Lower lobe of right lung (tissue), 2 donors: ENCODE results near the gene RAB19. TPM values are rescaled to one million over a fixed set of nuclear protein-coding genes. Genes with fewer than 3 reads are reported as not detected.
A peak's percentile ranks its signal among the peaks of the same experiment; 100 is the strongest.

ENCODE experiments used
- ATAC-seq, 2 donors: fragments of 200-7000 bp; cut with Tn5 transposase; one replicate each; pipeline ENCODE4 v1.9.1; 2020 to 2022; ENCODE audit warnings: mild to moderate bottlenecking in 2 of 2, moderate library complexity in 2 of 2
- DNase-seq: peaks from one replicate; pipeline ENCODE4 v3.0.0-alpha.2; 2020
- H3K27ac ChIP-seq: fragments of 200-600 bp; one replicate; pipeline ENCODE4 v1.8.0; 2022
- H3K27me3 ChIP-seq: fragments of 200-600 bp; one replicate; pipeline ENCODE4 v1.8.0; 2022; ENCODE audit warnings: low read depth
- H3K36me3 ChIP-seq: fragments of 200-600 bp; one replicate; pipeline ENCODE4 v1.8.0; 2022; ENCODE audit warnings: mild to moderate bottlenecking
- H3K4me1 ChIP-seq: fragments of 200-600 bp; one replicate; pipeline ENCODE4 v1.8.0; 2022
- H3K4me3 ChIP-seq: fragments of 200-600 bp; one replicate; pipeline ENCODE4 v1.8.0; 2022; ENCODE audit warnings: mild to moderate bottlenecking
- H3K9me3 ChIP-seq: fragments of 200-600 bp; one replicate; pipeline ENCODE4 v1.8.0; 2022
- intact Hi-C: fragments of 100-400 bp; cut with DNase I; formaldehyde crosslinking; loops from one replicate; pipeline ENCODE4 v1.11.0; 2022
- total RNA-seq: library from RNA; stranded (reverse); fragmentation: NEBNext Ultra II Directional; extraction: Animal tissue kit (Norgen Biotek cat#: 25700); gene quantifications from one replicate; pipeline ENCODE4 v1.2.1, GENCODE V29; 2021
- TF ChIP-seq, protein P1 (sequence below): fragments of 200-600 bp; IDR thresholded peaks from one replicate; pipeline ENCODE4 v1.8.0; 2022; ENCODE audit warnings: antibody characterized with exemption, mild to moderate bottlenecking
- donor health status: DM: no; HTN: yes; CAD: no; lungs with severe emphysema.

The RAB19 gene
- total RNA-seq, 1 donor from 2014 or later, result 1.7 TPM

DNA sequence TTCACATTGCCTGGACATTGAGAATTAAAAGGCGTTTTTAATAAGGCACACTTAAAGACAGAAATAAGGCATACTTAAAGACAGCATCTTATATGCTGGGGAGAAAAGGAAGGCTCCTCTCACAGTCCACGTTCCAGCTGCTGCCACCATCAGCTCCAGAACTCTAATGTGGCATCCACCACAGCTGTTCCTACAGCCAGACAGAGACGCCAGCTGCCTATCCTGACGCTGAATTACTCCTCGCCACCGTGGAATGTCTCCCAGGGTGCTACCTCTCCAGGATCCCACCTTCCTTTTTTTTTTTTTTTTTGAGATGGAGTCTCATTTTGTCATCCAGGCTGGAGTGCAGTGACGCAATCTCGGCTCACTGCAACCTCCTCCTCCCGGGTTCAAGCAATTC lies 36.3 kb upstream of the RAB19 start:
- no peaks in the 10 kb centered on the region for H3K9me3 ChIP-seq
- TF ChIP-seq, protein P1, sequence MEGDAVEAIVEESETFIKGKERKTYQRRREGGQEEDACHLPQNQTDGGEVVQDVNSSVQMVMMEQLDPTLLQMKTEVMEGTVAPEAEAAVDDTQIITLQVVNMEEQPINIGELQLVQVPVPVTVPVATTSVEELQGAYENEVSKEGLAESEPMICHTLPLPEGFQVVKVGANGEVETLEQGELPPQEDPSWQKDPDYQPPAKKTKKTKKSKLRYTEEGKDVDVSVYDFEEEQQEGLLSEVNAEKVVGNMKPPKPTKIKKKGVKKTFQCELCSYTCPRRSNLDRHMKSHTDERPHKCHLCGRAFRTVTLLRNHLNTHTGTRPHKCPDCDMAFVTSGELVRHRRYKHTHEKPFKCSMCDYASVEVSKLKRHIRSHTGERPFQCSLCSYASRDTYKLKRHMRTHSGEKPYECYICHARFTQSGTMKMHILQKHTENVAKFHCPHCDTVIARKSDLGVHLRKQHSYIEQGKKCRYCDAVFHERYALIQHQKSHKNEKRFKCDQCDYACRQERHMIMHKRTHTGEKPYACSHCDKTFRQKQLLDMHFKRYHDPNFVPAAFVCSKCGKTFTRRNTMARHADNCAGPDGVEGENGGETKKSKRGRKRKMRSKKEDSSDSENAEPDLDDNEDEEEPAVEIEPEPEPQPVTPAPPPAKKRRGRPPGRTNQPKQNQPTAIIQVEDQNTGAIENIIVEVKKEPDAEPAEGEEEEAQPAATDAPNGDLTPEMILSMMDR, result no peak
- H3K27ac ChIP-seq, result no peak overlapping the region
- intact Hi-C loops, result no loop called here
- peaks cover 40% of the 10 kb centered on the region for H3K36me3 ChIP-seq
- DNase-seq (no peak), ATAC-seq (no peak)
- H3K4me1 ChIP-seq, result no peaks in the 10 kb centered on the region
- no peak overlapping the region for H3K4me3 ChIP-seq
- no peaks in the 10 kb centered on the region for H3K27me3 ChIP-seq

DNA sequence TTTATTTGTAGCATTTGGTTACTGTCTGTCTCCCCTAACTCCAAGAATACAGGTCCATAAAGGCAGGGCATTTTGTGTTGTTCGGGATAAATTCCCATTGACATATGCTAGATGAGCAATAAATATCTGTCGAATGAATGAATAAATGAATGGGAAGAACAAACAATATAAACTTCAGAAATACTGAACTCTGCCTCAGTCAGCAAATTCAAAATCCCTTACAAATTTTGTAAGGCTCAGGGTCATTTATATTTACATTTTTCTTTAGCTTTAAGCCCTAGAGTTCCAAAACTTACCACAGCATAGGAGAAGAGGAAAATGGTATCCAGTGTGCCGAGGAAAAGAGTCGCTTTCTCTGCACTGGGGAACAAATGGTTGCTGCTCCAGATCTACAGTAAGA lies 34.6 kb upstream of the RAB19 start:
- Histone ChIP-seq H3K27ac (no peak overlapping the region), H3K36me3 (peaks cover 35% of the 10 kb centered on the region), H3K9me3 (no peaks in the 10 kb centered on the region), H3K4me3 (no peak overlapping the region), H3K27me3 (no peaks in the 10 kb centered on the region), H3K4me1 (no peaks in the 10 kb centered on the region)
- ATAC-seq, result no peak
- intact Hi-C loops, result no loop called here
- TF ChIP-seq, protein P1, result no peak
- no peak for DNase-seq

DNA sequence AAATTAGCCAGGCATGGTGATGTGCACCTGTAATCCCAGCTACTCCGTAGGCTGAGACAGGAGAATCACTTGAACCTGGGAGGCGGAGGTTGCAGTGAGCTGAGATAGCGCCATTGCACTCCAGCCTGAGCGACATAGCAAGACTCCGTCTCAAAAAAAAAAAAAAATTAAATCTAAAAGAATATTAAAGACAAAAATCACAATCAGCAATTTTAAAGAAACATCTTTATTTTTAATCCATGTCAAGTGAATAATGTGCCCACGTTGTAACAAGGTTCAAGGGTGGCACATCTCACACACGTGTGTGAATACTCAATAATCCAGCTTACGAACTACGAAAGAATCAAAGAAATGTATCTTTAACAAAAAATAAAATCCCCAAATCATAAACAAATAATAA lies 28.5 kb upstream of the RAB19 start:
- H3K27me3 ChIP-seq, result no peaks in the 10 kb centered on the region
- intact Hi-C loops, result no loop called here
- TF ChIP-seq, protein P1, result no peak
- H3K36me3 ChIP-seq, result peaks cover 34% of the 10 kb centered on the region
- no peaks in the 10 kb centered on the region for H3K9me3 ChIP-seq
- no peaks in the 10 kb centered on the region for H3K4me1 ChIP-seq
- DNase-seq (no peak), ATAC-seq (no peak)
- H3K4me3 ChIP-seq, result no peak overlapping the region
- no peak overlapping the region for H3K27ac ChIP-seq

DNA sequence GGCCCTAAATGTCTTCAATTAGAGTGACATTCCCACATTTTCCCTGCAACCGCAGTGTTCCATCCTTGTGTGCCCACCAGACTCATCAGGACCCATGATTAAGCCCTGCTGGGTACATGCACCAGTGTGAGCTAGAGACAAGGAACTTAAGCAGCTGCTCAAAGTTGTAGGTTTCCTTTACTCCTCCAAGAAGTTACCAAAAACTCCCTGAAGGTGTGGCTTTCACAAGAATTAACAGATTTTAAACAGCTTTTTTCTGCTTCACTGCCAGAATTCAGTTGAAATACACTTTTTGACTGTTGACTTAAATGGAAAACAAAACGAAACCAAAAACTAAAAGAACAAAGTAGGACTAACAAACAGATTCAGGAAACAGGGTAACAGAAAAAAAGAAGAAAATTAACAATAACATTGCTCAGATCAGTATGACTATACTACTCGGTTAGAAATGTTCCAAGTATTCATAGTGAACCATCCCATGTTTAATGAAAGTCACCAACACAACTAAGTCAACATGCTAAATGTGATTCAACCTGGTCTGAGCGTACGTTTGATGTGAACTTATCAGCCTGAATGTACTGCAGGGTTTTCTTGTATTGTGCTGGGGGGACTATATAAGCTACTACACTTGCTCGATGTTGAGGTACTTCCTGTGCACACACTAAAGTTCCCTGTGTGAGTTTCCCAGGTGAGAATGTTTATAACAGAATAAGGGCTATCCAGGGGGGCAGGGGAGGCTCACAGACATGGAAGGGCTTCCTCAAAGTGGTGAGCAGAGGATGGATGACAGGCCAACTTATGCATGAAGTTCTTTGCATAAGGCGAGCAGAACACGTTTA lies 27.7 kb upstream of the RAB19 start:
- H3K4me3 ChIP-seq, result no peak overlapping the region
- H3K36me3 ChIP-seq, result peaks cover 40% of the 10 kb centered on the region
- H3K27me3 ChIP-seq, result no peaks in the 10 kb centered on the region
- H3K27ac ChIP-seq, result no peak overlapping the region
- no peaks in the 10 kb centered on the region for H3K9me3 ChIP-seq
- intact Hi-C loops, result no loop called here
- no peaks in the 10 kb centered on the region for H3K4me1 ChIP-seq
- TF ChIP-seq, protein P1, result no peak
- ATAC-seq, result peak in 1 of 2 donors; percentile 23
- DNase-seq, result no peak

DNA sequence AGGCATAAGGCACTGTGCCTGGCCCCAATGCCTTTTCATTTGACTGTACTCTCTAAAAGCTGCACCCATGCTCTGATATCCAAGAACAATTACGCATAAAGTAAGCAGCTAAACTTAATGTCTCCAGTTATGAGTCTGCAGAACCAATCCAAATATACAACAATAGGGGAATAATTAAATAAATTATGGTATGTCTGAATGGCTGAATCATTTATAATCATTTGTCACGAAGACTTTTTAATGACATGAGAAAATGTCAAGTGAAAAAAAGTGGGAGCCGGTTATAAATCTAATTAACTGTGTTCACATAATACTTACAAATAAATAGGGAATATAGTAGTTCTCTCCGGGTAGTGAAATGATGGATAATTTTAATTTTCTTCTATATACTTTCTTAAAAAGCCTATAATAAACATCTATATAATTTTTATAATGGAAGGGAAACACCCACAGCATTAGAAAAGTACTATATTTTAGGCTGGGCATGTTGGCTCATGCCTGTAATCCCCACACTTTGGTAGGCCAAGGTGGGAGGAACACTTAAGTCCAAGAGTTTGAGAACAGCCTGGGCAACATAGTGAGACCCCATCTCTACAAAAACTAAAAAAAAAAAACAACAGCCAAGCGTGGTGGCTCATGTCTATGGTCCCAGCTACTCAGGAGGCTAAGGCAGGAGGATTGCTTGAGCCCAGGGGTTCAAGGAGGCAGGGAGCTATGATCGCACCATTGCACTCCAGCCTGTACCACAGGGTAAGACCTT lies 19.7 kb upstream of the RAB19 start:
- H3K27me3 ChIP-seq, result no peaks in the 10 kb centered on the region
- H3K4me3 ChIP-seq, result no peak overlapping the region
- no peak overlapping the region for H3K27ac ChIP-seq
- ATAC-seq, result no peak
- peaks cover 31% of the 10 kb centered on the region for H3K36me3 ChIP-seq
- H3K4me1 ChIP-seq, result peaks cover 4% of the 10 kb centered on the region
- no peaks in the 10 kb centered on the region for H3K9me3 ChIP-seq
- intact Hi-C loops, result no loop called here
- TF ChIP-seq, protein P1, result no peak
- no peak for DNase-seq
